ENCODE measurements around the gene GPR153.

GPR153 gene

GRCh38 chr1:6261615-6261995 lies 707 bp upstream of the GPR153 start:
- no peaks in the 10 kb centered on the region for H3K79me1 ChIP-seq (replicated peaks; ENCODE audit: low read length, poor library complexity, severe bottlenecking)
- no peak overlapping the region for H4K8ac ChIP-seq (ENCODE audit: low read length)
- H2BK5ac ChIP-seq (ENCODE audit: low read depth, low read length, poor library complexity, severe bottlenecking): no peak overlapping the region

GRCh38 chr1:6260433-6260934 lies 414 bp downstream of the GPR153 start:
- H2AK5ac ChIP-seq (ENCODE audit: low read length, severe bottlenecking): no peak overlapping the region
- H3K4ac ChIP-seq (ENCODE audit: low read depth in 1 of 2, low read length in 2 of 2): no peak overlapping the region
- H3K27me3 ChIP-seq (ENCODE audit: control insufficient read depth in 1 of 2, insufficient read depth in 1 of 2, low read length in 2 of 2): peaks cover 5 to 9% of the 10 kb centered on the region in 2 experiments
- peaks cover 30% of the 10 kb centered on the region for H3K4me1 ChIP-seq (ENCODE audit: control insufficient read depth, insufficient read depth, low read depth, low read length)
- peak overlapping the region; percentile 38 for H3K9ac ChIP-seq (ENCODE audit: low read length)
- no peaks in the 10 kb centered on the region for H3K79me1 ChIP-seq (replicated peaks; ENCODE audit: low read length, poor library complexity, severe bottlenecking)
- H4K8ac ChIP-seq (ENCODE audit: low read length): no peak overlapping the region
- H3K36me3 ChIP-seq (ENCODE audit: control insufficient read depth in 1 of 2, insufficient read depth in 2 of 2, low read depth in 1 of 2, low read length in 2 of 2): peaks cover 0 to 6% of the 10 kb centered on the region in 2 experiments
- peak overlapping the region; percentile 62 for H2AFZ ChIP-seq (ENCODE audit: low read depth, low read length)
- no peak overlapping the region for H3K27ac ChIP-seq (ENCODE audit: low read length, poor library complexity, severe bottlenecking)
- no peak overlapping the region for H2BK5ac ChIP-seq (ENCODE audit: low read depth, low read length, poor library complexity, severe bottlenecking)
- peak; percentile 44 for DNase-seq
- no peak overlapping the region for H4K91ac ChIP-seq (ENCODE audit: low read length)
- H2BK12ac ChIP-seq (ENCODE audit: low read length in 2 of 2): no peak overlapping the region
- H3K18ac ChIP-seq (ENCODE audit: low read depth in 1 of 2, low read length in 2 of 2): peak overlapping the region in 1 of 2 experiments; percentile 42
- peak overlapping the region; percentile 90 for H3K4me2 ChIP-seq (ENCODE audit: low read length, poor library complexity, severe bottlenecking)
- H2BK120ac ChIP-seq (ENCODE audit: low read depth, low read length): no peak overlapping the region
- no peaks in the 10 kb centered on the region for H3K9me3 ChIP-seq (ENCODE audit: control insufficient read depth, low read length)
- no peak overlapping the region for H3K14ac ChIP-seq (ENCODE audit: low read length in 2 of 2)
- WGBS: 1% methylated on average over 40 of the region's 61 CpGs
- H3K4me3 ChIP-seq (ENCODE audit: insufficient read depth in 1 of 2, low read depth in 1 of 2, low read length in 2 of 2): peak overlapping the region; percentile 59 to 69
- H3K23ac ChIP-seq (ENCODE audit: low read length in 2 of 2): no peak overlapping the region
- no peak overlapping the region for H2BK15ac ChIP-seq (ENCODE audit: low read depth, poor library complexity, severe bottlenecking)

More at GRCh38 chr1:6261615-6261995, 707 bp upstream of the GPR153 start:
- Histone ChIP-seq H2AK5ac (ENCODE audit: low read length, severe bottlenecking) (no peak overlapping the region), H3K27me3 (ENCODE audit: control insufficient read depth in 1 of 2, insufficient read depth in 1 of 2, low read length in 2 of 2) (peaks cover 5 to 9% of the 10 kb centered on the region in 2 experiments), H3K27ac (ENCODE audit: low read length, poor library complexity, severe bottlenecking) (no peak overlapping the region), H3K9me3 (ENCODE audit: control insufficient read depth, low read length) (no peaks in the 10 kb centered on the region), H3K9ac (ENCODE audit: low read length) (peak overlapping the region; percentile 41), H3K4me2 (ENCODE audit: low read length, poor library complexity, severe bottlenecking) (peak overlapping the region; percentile 90), H3K4me1 (ENCODE audit: control insufficient read depth, insufficient read depth, low read depth, low read length) (peaks cover 31% of the 10 kb centered on the region), H4K91ac (ENCODE audit: low read length) (no peak overlapping the region), H2BK12ac (ENCODE audit: low read length in 2 of 2) (no peak overlapping the region), H3K36me3 (ENCODE audit: control insufficient read depth in 1 of 2, insufficient read depth in 2 of 2, low read depth in 1 of 2, low read length in 2 of 2) (peaks cover 0 to 6% of the 10 kb centered on the region in 2 experiments), H2BK15ac (ENCODE audit: low read depth, poor library complexity, severe bottlenecking) (no peak overlapping the region), H3K18ac (ENCODE audit: low read depth in 1 of 2, low read length in 2 of 2) (no peak overlapping the region), H3K4me3 (ENCODE audit: insufficient read depth in 1 of 2, low read depth in 1 of 2, low read length in 2 of 2) (peak overlapping the region in 1 of 2 experiments; percentile 63), H3K4ac (ENCODE audit: low read depth in 1 of 2, low read length in 2 of 2) (no peak overlapping the region), H2BK120ac (ENCODE audit: low read depth, low read length) (no peak overlapping the region), H2AFZ (ENCODE audit: low read depth, low read length) (no peak overlapping the region), H3K23ac (ENCODE audit: low read length in 2 of 2) (no peak overlapping the region), H3K14ac (ENCODE audit: low read length in 2 of 2) (no peak overlapping the region)
- DNase-seq: no peak
- WGBS: 20% methylated on average over 15 of the region's 15 CpGs

GRCh38 chr1:6259491-6260362 lies 1.2 kb downstream of the GPR153 start:
- no peak overlapping the region for H4K91ac ChIP-seq (ENCODE audit: low read length)
- H2AK5ac ChIP-seq (ENCODE audit: low read length, severe bottlenecking): no peak overlapping the region
- H2AFZ ChIP-seq (ENCODE audit: low read depth, low read length): peak overlapping the region; percentile 29
- H3K27me3 ChIP-seq (ENCODE audit: control insufficient read depth in 1 of 2, insufficient read depth in 1 of 2, low read length in 2 of 2): peaks cover 5 to 9% of the 10 kb centered on the region in 2 experiments
- no peak overlapping the region for H3K4ac ChIP-seq (ENCODE audit: low read depth in 1 of 2, low read length in 2 of 2)
- H3K4me3 ChIP-seq (ENCODE audit: insufficient read depth in 1 of 2, low read depth in 1 of 2, low read length in 2 of 2): peak overlapping the region; percentile 46 to 59
- H3K4me2 ChIP-seq (ENCODE audit: low read length, poor library complexity, severe bottlenecking): peak overlapping the region; percentile 68
- H2BK5ac ChIP-seq (ENCODE audit: low read depth, low read length, poor library complexity, severe bottlenecking): no peak overlapping the region
- peaks cover 0 to 6% of the 10 kb centered on the region in 2 experiments for H3K36me3 ChIP-seq (ENCODE audit: control insufficient read depth in 1 of 2, insufficient read depth in 2 of 2, low read depth in 1 of 2, low read length in 2 of 2)
- 11% methylated on average over 33 of the region's 46 CpGs for WGBS
- no peak overlapping the region for H2BK15ac ChIP-seq (ENCODE audit: low read depth, poor library complexity, severe bottlenecking)
- H3K23ac ChIP-seq (ENCODE audit: low read length in 2 of 2): peak overlapping the region in 1 of 2 experiments; percentile 79
- H2BK12ac ChIP-seq (ENCODE audit: low read length in 2 of 2): no peak overlapping the region
- H3K14ac ChIP-seq (ENCODE audit: low read length in 2 of 2): no peak overlapping the region
- no peak overlapping the region for H3K9ac ChIP-seq (ENCODE audit: low read length)
- peak; percentile 82 for DNase-seq
- no peak overlapping the region for H3K18ac ChIP-seq (ENCODE audit: low read depth in 1 of 2, low read length in 2 of 2)
- H4K8ac ChIP-seq (ENCODE audit: low read length): no peak overlapping the region
- H2BK120ac ChIP-seq (ENCODE audit: low read depth, low read length): no peak overlapping the region
- no peaks in the 10 kb centered on the region for H3K9me3 ChIP-seq (ENCODE audit: control insufficient read depth, low read length)
- no peaks in the 10 kb centered on the region for H3K79me1 ChIP-seq (replicated peaks; ENCODE audit: low read length, poor library complexity, severe bottlenecking)
- H3K27ac ChIP-seq (ENCODE audit: low read length, poor library complexity, severe bottlenecking): no peak overlapping the region
- peaks cover 30% of the 10 kb centered on the region for H3K4me1 ChIP-seq (ENCODE audit: control insufficient read depth, insufficient read depth, low read depth, low read length)

GRCh38 chr1:6258675-6259074 lies 2.2 kb downstream of the GPR153 start:
- no peak overlapping the region for H3K4me3 ChIP-seq (ENCODE audit: insufficient read depth in 1 of 2, low read depth in 1 of 2, low read length in 2 of 2)

More at GRCh38 chr1:6258675-6259074, 2.2 kb downstream of the GPR153 start:
- Histone ChIP-seq H3K18ac (ENCODE audit: low read depth in 1 of 2, low read length in 2 of 2) (no peak overlapping the region), H3K9ac (ENCODE audit: low read length) (no peak overlapping the region), H3K14ac (ENCODE audit: low read length in 2 of 2) (no peak overlapping the region), H4K8ac (ENCODE audit: low read length) (no peak overlapping the region), H3K79me1 (replicated peaks; ENCODE audit: low read length, poor library complexity, severe bottlenecking) (no peaks in the 10 kb centered on the region), H3K23ac (ENCODE audit: low read length in 2 of 2) (no peak overlapping the region), H3K27ac (ENCODE audit: low read length, poor library complexity, severe bottlenecking) (no peak overlapping the region), H2BK12ac (ENCODE audit: low read length in 2 of 2) (no peak overlapping the region), H3K4me1 (ENCODE audit: control insufficient read depth, insufficient read depth, low read depth, low read length) (peaks cover 30% of the 10 kb centered on the region), H3K36me3 (ENCODE audit: control insufficient read depth in 1 of 2, insufficient read depth in 2 of 2, low read depth in 1 of 2, low read length in 2 of 2) (peaks cover 0 to 10% of the 10 kb centered on the region in 2 experiments), H2AK5ac (ENCODE audit: low read length, severe bottlenecking) (no peak overlapping the region), H2BK5ac (ENCODE audit: low read depth, low read length, poor library complexity, severe bottlenecking) (no peak overlapping the region), H3K4me2 (ENCODE audit: low read length, poor library complexity, severe bottlenecking) (no peak overlapping the region), H3K27me3 (ENCODE audit: control insufficient read depth in 1 of 2, insufficient read depth in 1 of 2, low read length in 2 of 2) (peaks cover 5 to 9% of the 10 kb centered on the region in 2 experiments), H2AFZ (ENCODE audit: low read depth, low read length) (no peak overlapping the region), H3K9me3 (ENCODE audit: control insufficient read depth, low read length) (no peaks in the 10 kb centered on the region), H4K91ac (ENCODE audit: low read length) (no peak overlapping the region), H3K4ac (ENCODE audit: low read depth in 1 of 2, low read length in 2 of 2) (no peak overlapping the region), H2BK15ac (ENCODE audit: low read depth, poor library complexity, severe bottlenecking) (no peak overlapping the region), H2BK120ac (ENCODE audit: low read depth, low read length) (no peak overlapping the region)
- 76% methylated on average over 10 of the region's 10 CpGs for WGBS
- no peak for DNase-seq
